Measurements from ENCODE around the gene MCAM.

MCAM gene

DNA sequence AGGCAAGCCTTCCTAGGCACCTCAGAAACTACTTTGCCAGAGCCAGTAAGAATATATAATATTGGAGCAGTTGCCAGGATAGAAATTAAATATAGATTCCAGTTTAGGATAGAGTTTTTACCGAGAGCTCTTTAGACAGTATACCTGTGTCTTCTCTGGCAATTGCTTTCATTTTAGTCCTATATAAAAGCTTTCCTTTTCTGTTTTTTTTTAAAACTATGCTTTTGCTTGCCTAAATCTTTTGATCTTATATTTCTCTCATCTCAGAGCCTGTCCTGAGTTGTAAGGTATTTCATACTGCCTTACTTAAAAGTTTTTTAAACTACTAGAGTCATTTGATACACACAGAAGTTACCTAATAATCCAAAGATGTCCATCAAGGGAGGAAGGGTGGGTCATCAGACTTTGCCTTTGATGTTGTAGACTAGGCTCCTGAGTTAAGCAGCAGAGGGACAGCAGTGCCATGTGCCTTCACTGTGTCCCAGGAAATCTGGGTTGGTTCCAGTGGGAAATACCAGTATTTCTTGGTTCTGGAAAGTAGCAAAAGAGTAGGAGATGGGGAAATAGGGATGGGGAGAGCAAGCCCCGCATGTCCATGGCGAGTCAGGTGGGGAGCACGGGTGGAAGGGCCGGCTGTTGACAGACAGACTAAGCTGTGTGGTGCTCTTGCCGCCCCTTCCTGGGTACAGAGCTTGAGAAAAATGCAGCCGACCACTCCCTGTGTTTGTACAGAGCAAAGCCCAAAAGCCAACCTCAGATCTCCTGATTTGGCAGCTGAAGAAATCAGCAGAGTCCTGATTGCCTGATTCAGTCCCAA, 11.2 kb downstream of the MCAM start:
- DNase-seq = no peak

DNA sequence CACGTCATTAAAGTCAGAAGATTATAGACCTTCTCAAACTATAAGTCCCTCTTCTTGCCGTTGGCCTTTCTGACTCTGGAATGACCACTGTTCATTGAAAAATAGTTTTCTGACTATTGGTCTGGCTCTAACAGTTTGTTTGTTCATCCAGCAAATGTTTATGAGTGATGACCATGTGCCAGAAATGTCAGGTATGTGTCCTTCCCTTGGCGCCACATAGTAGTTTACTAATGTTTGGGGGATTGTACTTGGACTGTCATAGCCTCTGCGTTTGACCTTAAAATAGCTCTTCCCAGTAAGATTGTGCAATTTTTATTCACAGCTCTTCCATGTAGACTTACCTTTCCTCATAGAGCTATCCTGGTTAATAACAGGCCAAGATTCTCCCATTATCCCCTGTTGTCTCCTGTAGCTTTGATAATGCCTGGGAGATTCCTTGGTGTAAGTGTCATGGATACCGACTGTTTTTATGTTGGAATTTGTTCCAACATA, 13.7 kb downstream of the MCAM start:
- DNase-seq = no peak

DNA sequence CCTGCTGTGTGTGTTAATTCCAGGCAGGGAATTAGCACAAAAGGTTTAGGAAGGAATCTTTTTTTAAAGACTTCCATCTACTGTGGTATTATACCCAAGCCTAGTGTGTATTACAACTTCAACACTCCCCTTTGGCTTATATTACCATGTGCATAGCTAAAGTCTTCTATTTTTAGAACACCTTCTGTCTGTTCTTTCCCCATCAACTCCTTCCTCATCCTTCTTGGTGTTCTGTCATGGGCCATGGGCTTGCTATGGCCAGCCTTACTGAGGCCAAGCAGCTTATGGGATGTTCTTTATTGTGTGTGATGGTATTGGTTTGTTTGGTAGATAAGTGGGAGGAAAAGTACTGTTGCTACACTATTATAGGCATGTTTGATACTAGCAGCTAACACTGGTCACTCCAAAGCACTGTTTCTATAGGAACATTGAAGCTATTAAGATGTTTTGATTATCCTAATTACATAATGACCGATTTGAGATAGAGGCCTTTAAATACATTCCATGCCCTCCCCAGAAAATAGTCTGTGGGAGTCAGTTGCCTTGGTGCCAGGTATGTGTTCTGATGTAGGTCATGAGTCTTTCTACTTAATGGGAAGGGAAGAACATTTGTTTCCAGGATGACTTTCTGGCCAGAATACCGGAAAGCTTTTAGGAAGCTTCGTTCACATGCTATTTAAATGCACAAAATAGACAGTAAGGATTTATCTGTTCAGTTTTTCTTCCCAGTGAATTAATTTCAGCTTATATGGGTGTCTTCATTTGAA, 16.5 kb downstream of the MCAM start:
- no peak for DNase-seq

DNA sequence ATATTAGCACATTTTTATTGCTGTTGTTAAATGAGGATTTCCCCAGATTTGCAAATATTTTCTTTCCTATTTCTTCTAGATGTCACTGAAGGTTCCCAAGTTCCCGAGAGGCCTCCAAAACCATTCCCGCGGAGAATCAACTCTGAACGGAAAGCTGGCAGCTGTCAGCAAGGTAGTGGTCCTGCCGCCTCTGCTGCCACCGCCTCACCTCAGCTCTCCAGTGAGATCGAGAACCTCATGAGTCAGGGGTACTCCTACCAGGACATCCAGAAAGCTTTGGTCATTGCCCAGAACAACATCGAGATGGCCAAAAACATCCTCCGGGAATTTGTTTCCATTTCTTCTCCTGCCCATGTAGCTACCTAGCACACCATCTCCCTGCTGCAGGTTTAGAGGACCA, 17.5 kb downstream of the MCAM start:
- DNase-seq = no peak

DNA sequence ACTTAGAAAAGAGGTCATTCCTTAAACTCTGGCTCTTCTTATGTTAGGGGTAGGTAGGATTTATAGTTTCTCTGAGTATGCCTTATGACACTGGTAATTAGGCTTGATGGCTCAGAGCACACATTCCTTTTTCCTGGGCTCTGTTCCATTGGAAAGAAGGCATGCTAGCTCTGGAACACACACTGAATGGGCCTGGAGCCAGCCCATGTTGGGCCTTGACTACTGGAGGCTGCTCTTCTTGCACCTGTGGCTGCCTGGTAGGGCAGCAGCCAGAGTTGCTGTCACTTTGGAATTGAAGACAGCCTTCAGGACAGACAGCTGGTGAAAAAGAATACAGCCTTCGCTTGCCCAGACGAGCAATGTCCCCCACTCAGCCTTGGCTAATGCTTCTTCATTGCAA, 18.2 kb downstream of the MCAM start:
- no peak for DNase-seq

DNA sequence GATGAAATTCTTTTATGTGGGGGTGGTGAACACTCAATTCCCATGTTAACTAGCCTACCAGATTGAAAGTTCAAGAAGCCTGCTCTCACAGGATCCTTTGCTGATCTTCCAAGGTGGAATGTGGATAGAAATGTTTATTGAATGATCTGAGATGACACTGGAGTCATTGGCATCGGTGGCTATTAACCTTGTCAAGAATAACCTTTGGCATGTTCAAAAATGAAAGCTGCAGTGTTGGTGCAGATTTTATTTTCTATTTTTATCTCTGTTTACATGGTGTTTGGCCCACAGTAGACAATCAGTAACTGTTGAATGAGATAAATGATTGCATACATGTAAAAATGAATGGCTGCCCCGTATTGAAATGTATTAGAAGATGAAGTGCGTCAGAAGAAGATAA, 19.0 kb downstream of the MCAM start:
- no peak for DNase-seq

DNA sequence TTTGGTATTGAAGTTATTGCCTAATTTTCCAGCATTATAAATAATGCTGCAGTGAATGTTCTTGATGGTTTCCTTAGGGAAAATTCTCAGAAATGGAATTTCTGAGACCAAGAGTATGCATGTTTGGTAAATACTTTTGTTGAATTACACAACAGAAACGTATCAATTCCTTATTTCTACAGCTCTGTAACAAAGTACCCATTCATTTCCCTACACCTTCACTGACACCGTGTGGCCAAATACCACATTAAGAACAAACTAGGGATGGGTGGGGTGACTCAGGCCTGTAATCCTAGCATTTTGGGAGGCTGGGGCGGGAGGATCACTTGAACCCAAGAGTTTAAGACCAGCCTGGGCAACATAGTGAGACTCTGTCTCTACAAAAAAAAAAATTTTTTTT, 21.8 kb downstream of the MCAM start:
- peak; percentile 22 to 38 for DNase-seq

DNA sequence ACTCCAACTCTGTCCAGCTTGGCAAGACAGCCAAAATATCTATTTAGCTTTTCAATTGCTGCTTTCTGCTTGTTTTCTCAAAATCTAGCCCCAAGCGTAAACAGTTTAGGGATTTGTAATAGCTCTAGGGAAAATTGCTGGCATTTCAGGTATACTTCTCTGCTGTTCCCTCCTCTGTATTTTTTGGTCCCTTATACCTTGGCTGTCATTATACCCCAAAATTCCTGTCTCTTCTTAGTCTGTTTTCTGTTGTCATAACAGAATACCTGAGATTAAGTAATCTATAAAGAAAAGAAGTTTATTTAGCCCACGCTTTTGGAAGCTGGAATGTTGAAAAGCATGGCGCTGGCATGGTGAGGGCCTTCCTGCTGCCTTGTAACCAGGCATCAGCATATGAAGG, 23.5 kb downstream of the MCAM start:
- no peak for DNase-seq

DNA sequence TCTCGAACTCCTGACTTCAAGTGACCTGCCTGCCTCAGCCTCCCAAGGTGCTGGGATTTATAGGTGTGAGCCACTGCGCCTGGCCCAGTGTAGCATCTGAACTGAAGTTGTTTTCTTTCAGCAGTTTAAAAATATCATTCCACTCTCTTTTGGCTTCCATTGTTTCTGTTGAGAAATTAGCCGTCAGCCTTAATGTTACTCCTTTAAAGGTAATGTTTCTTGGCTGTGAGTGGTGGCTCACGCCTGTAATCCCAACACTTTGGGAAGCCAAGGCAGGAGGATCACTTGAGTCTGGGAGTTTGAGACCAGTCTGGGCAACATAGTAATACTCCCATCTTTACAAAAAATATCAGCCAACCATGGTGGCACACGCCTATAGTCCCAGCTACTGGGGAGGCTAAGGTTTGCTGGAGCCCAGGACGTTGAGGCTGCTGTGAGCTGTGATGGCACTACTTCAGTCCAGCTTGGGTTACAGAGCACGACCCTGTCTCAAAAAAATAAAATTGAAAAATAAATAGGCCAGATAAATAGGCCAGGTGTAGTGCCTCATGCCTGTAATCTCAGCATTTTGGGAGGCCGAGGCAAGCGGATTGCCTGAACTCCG, 25.9 kb downstream of the MCAM start:
- DNase-seq = no peak

DNA sequence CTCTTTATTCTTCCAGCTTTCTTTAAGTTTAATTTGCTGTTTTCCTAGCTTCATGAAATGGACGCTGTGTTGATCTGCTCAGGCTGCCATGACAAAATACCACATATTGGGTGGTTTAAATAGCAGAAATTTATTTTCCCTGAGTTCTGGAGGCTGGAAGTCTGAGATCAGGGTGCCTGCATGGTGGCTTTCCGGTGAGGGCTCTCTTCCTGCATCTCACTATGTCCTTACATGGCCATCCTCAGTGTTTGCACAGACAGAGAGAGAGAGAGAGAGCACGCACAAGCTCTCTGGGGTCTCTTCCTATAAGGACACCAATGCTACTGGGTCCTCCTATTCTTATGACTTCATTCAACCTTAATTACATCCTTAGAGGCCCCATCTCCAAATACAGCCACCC, 28.7 kb downstream of the MCAM start:
- no peak for DNase-seq

DNA sequence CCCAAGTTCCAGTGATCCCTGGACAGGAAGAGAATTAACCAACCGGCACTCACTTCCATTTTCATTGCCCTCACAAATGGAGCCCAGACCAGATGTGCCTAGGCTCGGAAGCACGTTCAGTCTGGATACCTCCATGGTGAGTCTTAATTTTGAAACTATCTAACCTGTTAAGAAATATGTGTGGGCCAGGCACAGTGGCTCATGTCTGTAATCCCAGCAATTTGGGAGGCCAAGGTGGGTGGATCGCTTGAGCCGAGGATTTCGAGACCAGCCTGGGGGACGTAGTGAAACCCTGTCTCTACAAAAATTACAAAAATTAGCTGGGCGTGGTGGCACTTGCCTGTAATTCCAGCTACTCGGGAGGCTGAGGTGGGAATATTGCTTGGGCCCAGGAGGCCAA, 31.5 kb downstream of the MCAM start:
- no peak for DNase-seq

DNA sequence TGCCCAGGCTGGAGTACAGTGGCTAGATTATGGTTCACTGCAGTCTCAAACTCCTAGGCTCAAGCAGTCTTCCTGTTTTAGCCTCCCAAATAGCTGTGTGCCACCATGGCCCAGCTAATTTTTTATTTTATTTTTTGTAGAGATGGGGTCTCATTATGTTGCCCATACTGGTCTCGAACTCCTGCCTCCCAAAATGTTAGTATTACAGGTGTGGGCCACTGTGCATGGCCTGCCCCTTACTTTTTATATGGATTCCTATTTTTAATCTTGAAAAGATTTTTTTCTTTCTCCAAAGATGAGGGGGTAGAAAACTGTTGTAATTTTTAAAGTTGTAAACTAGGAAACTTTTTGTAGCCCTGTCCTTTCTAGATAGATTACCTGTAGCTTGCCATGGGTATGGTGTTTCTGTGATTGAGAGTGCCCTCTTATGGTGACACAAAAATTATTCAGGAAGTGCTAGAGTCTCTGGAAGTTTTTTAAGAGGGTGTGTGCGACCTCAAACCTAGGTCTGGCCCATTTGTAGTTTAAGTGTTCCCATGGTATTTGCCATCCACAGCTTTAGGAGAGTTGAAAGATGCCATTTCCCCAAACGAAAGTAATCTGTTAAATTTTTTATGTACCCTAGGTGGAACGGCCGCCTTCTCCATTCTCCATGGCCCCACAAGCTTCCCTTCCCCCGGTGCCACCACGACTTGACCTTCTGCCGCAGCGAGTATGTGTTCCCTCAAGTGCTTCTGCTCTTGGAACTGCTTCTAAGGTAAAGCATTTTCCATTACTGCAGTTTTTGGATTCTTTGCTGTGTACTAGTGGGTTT, 32.4 kb downstream of the MCAM start:
- peak; percentile 69 to 71 for DNase-seq

DNA sequence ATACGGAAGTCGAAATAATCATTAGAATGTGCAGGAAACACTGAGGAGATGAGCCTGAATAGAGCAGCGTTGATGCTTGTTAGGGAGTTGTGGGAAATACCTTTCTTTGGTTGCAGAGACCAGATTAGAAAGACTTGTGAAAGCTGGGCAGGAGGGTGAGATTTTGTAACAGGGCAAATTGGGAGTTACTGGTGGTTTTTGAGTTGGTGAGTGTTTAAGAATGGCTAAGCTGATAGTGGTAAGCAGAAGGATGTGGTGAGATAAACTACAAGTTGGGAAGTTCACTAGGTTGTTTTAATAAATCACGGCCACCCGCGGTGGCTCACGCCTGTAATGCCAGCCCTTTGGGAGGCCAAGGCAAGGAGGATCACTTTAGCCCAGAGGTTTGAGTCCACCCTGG, 34.4 kb downstream of the MCAM start:
- DNase-seq = no peak

DNA sequence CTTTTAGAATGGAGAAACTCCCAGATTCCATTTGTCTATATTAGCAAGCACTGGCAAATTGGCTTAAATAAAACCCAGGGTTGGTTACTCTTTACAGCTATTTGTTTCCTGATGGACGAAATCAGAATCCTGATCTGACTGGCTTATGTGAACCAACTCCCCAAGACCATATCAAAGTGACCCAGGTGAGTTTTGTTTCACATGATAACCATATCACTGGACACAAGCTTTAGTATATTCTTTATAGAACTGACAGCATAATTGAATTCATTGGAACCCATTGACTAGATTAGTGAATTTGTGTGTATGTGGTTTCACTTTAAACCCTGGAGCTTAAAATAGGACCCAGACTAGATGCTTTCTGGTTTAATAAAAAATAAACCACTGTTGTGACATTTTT, 39.3 kb downstream of the MCAM start:
- DNase-seq = no peak

DNA sequence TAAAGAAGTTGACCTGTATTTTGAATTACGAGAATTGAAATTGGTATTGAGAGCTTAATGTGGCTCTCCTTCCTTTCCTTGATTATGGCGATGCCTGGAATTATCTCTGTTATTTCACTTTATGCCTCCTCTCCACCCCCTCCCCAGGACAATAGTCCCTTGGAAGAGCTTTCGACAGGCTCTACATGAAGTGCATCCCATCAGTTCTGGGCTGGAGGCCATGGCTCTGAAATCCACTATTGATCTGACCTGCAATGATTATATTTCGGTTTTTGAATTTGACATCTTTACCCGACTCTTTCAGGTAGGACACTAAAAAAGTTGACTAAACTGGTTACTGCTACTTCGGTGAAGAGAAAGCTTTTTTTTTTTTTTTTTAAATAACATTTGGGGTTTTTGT, 43.2 kb downstream of the MCAM start:
- no peak for DNase-seq

DNA sequence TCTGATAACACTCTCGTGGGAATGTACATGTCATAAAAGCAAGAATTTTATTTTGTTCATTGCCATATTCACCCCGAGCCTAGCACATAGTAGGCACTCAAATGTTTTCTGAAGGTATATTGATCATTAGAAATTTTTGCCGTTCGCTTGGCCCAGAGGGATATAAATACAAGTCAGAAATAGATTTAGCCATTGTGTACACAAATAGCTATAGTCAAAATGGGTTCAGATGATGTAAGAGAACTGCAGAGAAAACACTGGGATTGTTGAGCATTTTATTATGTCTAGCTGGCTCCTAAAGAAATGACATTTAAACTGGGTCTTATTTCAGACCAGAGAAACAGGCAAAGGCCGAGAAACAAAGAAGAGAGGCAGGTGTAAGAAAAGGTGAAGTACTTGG, 49.3 kb downstream of the MCAM start:
- no peak for DNase-seq

DNA sequence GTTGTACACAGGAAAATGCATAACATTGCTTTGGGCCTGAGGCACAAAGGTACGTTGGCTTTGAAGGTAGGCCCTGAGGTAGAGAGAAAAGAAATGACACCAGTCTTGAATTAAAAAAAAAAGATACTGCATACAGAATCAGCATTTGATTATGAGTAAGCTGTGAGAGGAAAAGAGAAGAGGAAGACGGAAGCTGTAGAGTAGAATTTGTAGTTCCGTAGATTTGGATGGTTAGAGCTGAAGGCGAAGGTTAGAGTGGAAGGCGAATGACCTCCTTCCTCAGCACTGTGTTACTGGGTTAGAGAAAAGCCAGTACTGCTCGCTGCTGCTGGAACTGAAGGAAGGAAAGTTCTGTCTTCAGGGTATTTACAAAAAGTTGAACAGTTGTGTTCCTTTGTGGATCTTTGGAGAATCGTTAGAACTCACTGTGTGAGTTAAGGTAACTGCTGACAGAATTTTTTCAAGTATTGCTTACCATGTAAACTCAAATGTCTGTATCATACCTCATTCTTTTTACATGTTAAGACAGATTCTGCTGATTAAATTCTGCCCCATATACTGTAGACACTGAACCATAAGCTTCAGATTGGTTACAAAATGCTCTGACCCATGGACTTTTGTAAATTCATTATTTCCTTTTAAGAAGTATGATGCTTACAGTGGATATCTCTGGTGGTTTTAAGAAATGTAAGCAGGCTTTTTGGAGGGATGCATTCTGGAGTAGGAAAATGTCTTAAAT, 50.2 kb downstream of the MCAM start:
- DNase-seq = no peak

DNA sequence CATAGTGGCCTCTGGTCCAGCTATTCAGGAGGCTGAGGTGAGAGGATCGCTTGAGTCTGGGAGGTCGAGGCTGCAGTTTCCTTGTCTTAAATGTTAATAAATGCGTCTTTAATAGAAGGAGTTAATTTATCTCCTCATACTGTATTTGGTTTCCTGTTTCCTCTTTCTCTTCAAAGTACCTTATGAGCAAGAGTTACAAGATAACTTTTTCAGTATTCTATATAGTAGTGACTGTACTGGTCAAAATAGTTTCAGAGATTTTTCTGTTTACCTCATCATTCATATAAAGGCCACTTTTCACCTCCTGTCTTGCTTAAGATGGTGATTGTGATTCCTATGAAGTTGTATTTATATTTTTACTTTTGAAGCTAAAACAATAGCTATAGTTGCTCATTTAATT, 50.9 kb downstream of the MCAM start:
- no peak for DNase-seq

DNA sequence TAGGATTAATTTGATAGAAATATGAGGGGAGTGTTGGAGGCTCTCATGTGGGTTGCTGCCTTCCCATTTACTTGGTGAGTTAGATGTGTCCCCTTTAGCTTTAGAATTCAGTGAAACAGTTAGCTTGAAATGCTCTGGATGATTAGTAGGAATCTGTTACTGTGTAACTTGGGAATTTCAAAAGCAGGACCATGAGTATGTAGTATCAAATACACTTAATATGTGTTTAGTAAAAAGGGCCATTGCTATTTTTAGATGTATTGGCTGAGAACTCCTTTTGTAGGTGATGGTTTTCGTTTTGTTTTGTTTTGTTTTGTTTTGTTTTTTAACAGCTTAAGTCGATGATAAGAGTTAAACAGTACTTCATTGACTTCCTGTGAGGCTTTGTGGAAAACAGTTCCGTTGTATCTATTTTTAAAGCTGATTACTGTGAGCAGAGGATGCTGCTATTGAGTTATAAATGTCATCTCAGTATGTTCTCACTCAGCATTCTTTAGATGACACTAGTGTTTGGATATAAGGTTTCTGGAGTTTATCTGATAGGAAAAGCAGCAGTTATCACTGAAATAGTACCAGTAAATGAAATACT, 53.5 kb downstream of the MCAM start:
- DNase-seq = no peak

DNA sequence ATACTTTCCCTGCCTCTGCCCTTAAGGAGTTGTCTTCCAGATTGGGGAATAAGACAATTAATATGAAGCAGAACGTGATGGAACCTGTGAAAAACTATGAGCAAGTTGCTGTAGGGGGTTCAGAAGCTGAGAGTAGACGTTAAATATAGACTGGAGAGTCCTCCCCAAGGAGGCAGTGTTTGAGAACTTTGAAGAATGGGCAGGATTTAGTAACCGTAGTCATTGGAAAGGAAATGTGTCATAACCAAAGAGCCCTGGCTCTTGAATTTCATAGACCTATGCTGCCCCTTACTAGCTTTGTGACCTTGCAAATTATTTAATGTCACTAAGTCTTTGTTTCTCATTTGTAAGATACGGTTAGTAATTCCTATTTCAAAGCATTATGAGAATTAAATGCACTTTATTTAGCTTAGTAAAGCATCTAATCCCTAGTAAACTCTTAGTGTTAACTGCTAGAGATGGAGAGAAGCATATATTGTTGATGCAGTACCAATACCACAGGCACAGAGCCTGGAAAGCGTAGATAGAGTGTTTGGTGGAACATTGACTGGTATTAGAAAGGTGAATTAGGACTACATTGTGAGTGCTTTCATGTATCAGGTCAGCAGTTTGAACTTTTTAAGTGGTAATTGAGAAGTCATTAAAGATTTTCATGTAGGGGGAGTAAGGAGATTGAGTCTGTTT, 54.1 kb downstream of the MCAM start:
- DNase-seq = peak; percentile 80 to 88

DNA sequence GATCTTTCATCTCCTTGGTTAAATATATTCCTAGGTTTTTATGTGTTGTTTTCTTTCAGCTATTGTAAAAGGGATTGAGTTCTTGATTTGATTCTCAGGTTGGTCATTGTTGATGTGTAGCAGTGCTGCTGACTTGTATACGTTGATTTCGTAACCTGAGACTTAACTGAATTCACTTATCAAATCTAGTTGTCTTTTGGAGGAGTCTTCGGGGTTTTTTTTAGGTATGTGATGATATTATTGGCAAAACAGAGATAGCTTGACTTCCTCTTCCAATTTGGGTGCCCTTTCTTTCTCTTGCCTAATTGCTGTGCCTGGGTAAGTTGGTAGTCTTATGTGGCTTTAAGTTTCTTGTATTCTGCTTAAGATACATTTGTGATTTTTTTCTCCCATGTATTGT, 57.9 kb downstream of the MCAM start:
- DNase-seq = peak in 1 of 2 experiments; percentile 15
